ENCODE measurements around the gene TCHP.
"Not testable (repeated sequence)": the region's sequence is repeated elsewhere in the genome, so short reads cannot be mapped to it uniquely, and the experiment has no call there.

Gene TCHP

DNA sequence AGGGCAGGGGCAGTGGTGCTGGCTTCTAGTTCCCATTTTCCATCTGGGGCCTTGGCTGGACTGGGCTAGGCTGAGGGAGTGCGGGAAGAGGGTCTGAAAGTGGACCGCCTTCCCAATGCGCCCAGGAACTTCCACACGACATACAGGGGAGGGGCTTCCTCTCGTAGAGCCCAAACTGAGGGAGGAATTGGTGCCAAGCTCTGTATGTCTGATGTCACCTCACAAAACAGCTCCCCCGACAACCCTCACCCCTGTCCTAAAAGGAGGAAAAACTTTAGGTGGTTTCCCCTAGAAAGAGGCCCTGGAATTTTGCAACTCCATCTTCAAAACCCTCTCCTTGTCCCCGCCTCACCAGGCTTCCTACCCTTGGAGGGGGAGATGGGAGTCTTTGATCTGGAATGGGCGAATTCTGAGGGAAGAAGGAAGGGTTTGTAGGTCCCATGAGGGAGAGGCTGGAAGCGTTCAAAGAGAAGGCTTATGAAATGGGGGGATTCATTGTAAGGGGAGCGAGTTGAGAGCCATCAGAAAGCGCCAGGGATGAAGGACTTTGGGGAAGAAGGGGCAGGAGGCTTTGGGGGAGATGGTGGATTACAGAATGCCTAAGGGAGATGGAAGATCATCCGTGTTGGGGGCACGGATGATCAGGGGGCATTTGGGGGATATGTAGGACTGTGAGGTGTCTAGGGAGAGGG is 20.6 kb upstream of the TCHP start:
- peak; percentile 32 for DNase-seq

DNA sequence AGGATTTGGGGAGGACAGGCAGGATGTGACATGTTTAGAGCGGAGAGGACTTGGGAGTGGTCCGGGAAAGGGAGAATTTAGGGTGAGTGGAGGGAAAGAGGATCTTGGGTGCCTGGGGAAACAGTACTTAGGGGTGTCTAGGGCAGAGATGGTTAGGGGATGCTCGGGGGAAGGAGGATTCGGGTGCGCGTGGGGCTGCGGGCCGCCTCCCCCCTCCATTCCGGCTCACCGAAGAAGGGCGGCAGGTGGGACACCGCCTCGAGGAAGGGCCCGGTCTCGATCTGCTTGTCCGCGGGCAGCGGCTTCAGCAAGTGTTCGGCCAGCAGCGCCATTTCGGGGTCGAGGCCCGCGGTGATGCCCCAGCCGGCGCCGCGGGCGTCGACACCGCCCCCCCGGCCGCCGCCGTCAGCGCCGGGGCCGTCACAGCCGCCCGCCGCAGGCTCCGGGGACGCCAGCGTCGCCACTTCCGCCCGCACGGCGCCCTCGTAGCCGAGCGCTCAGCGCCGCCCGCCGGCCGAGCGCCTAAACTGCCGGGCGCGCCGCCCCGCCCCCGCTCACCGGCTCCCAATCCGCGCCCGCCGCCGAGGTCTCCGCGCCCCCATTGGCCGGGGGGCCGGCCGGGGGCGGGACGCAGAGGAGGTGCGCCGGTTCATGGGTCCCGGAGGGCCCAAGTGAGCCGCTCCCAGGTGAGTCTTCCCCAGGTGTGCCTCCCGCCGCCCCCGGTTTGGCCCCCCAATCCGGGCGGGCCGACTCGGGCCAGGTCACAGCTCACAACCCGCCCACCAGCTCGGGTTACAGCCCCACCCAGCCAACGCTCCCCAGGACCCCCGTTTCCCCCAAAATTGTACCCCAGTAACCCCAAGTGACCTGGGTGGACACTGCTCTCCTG is 19.8 kb upstream of the TCHP start, which contains the start of gene GLTP:
GLTP (minus strand) TSS at position 499 of the 889 bp plus-strand sequence; CDS start at position 332, 167 bp downstream.
- DNase-seq: peak; percentile 88

DNA sequence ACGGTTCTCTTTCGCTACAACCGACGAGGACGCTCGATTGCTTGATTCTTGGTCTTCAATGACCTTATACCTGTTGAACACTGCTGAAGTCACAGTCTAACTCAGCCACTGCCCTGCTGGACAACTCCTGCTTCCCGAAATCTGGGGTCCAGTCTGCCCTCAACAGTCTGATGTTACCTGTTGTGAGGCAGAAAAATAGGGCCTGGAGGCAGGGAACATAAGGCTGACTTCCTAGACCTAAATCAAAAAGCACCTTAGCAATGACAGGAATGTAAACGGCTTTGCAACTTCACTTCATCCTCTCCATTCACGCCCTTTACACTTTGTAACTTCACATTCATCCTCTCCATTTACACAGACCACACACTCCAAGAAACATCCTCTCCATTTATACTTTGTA is 19.1 kb upstream of the TCHP start:
- no peak for DNase-seq

DNA sequence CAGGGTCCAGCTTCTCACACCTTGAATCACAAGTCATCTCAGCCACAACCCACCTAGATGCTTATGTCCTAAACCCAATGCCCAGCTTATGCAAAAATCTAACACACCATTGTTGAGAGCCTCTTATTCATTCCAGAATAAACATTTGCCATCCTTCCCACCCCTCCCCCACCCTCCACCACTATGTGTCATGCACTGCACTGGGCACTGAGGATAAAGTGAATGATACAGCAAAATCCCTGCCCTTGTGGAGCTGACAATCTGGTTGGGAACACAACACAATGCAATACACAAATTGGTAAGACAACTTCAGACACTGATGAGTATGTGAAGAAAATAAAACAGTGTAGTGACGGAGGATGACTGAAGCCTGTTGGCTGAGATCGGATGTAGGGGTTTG is 18.3 kb upstream of the TCHP start:
- DNase-seq: no peak

DNA sequence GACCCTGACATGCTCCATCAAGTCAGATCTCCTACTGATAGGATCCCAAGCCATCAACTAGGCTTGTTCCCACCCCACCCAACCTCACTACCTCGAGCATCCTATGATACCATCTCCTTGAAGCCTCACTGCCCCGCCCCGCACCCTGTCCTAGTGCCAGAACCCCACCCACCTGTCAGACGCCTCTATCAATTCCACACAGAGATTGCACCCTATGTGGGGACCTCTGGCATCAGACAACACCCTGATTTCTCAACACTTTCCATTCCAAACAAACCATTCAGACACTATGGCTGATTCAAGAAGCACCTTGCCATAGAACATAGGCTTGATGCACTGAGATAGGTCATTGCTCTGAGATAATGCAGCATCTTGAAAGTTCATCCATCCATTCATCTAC is 16.6 kb upstream of the TCHP start:
- DNase-seq: no peak

DNA sequence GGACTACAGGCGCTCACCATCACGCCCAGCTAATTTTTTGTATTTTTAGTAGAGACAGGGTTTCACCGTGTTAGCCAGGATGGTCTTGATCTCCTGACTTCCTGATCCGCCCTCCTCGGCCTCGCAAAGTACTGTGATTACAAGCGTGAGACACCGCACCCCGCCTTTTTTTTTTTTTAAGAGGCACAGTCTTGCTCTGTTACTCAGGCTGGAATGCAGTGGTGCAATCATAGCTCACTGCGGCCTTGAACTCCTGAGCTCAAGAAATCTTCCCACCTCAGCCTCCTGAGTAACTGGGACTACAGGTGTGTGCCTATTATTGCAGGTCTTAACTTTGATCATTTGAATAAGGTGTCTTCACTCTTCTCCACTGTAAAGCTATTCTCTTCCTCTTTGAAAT is 14.5 kb upstream of the TCHP start:
- no peak for DNase-seq

DNA sequence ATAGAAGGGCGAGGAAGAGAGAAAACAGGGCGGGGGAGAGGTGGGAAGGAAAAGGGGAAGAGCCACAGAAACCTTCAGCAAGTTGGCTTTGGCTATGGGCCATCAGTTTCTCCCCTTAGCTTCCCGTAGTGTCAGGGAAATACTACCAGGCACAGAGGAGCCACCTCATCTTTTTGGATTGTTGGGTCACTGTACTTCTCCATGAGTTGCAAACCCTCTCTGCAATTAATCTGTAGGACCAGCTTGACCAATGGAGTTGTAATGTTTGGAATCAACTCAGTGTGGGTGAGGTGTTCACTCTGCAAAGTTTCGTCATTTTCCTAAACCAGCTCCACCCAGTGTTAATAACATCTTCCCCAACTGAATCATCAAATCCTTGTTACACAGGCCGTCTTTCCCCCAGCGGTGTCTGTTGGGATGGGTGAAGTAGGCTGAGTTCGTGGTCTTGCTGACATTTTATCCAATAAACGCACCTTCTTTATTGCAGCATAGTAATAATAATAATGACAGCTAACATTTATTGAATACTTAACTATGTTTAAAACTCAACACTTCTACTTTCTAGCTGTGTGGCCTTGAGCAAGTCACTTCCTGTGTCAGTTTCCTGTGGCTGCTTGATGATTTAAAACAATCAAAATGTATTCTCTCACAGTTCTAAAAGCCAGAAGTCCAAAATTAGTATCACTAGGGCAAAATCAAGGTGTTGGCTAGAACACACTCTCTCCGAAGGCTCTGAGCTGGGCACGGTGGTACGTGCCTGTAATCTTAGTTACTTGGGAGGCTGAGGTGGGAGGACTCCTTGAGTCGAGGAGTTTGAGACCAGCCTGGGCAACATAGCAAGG is 11.7 kb upstream of the TCHP start:
- peak; percentile 42 for DNase-seq

DNA sequence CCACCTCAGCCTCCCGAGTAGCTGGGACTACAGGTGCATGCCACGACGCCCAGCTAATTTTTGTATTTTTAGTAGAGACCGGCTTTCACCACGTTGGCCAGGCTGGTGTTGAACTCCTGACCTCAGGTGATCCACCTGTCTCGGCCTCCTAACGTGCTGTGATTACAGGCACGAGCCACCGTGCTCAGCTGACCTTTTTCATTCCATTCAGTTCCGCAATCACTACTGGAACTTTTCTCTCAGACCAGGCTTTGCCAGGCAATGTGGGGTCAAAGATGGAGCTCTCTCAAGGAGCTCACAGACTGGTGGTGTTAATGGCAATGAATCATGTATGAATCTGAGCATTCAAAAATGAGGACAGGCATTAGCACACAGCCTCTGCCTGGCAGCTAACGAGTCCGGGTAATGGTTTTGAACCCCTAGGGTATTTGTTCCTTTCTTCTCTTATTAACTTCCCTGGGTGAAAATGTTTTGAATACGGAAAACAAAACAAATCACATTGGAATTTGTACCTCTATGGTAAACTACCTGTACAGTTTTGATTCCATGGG is 9.4 kb upstream of the TCHP start:
- DNase-seq: no peak

DNA sequence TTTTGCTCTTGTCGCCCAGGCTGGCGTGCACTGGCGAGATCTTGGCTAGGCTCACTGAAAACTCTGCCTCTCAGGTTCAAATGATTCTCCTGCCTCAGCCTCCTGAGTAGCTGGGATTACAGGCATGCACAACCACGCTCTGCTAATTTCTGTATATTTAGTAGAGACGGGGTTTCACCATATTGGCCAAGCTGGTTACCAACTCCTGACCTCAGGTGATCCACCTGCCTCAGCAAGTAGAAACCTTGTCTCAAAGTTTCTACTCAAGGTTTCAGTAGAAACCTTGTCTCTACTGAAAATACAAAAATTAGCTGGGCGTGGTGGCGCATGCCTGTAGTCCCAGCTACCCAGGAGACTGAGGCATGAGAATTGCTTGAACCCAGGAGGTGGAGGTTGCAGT is 8.3 kb upstream of the TCHP start:
- not testable (repeated sequence) for DNase-seq

DNA sequence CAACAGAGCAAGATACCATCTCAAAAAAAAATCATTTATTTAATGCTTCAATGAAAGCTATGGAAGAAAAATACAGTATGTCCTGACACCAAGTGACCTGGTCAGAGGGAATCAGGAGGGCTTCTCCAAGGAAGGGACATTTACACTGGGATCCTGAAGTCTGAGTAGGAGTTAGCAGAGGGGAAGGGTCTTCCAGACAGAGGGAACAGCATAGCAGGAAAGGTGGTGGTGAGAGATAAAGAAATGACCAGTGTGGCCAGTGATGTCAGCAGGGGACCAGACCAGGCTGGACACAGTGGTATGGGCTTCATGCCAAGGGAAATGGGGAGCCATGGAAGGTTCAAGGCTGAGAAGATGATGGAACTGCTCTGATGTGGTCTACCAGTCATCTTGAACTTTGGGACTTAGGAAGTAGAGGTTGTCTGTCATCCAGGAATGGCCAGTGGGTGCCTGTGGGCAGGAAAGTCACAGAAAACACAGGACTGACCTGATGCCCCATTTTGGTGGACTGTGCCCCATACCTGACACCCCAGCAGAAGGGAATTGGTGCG is 7.8 kb upstream of the TCHP start:
- no peak for DNase-seq

DNA sequence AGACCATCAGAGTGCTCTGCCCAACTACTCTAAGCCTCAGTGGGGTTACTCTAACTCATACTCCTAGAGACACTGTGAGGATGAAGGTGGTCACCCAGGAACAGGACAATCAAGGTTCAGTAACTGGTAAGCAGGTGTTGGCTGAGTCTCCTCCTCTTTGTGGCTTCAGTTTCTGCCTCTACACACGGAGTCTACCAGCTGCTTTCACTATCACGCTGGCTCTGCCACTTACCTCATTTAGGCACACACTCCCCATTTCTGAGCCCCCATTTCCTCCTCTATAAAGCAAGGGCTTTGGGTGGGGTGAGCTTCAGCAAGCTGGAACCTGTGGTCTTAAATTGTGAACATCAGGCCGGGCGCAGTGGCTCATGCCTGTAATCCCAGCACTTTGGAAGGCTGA is 7.3 kb upstream of the TCHP start:
- no peak for DNase-seq

DNA sequence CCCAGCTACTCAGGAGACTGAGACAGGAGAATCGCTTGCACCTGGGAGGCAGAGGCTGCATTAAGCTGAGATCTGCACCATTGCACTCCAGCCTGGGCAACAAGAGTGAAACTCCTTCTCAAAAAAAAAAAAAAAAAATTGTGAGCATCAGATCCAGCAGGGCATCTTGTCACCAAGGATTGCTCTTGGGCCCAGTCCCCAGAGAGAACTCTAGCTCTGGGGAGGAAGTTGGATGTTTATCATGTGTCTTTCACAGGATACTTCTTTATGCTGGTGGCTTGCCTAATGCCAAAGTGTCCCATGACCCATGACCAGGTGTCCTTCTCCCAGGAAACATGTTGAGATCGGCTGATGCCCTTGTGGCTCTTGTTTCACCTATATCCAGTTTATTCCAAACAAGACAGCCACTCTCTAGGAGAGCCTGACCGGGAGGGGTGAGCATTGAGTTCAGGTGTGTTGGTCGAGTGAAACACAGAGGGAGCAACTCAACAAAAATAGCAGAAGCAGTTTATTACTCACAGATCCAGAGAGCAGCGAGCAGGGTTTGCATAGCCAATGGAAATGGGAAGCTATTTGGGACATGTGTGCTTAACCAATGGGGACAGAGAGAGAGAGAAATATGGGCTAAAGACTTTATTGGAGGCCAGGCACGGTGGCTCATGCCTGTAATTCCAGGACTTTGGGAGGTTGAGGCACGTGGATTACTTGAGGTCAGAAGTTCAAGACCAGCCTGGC is 6.6 kb upstream of the TCHP start:
- no peak for DNase-seq

DNA sequence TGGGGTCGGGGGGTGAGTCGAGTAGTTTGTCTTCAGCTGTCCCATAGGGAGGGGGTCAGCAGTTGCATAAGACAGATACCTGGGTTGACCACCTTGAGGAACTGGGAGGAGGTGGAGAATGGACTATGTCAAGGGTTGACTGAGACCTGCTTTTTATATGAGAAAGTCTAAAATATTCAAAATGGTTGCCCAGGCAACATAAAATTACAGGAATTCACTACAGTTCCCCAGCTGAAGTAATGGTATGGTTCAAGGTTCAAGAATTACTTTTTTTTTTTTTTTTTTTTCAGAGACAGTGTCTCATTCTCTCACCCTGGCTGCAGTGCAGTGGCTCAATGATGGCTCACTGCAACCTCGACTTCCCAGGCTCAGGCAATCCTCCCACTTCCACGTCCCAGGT is 5.1 kb upstream of the TCHP start:
- no peak for DNase-seq

DNA sequence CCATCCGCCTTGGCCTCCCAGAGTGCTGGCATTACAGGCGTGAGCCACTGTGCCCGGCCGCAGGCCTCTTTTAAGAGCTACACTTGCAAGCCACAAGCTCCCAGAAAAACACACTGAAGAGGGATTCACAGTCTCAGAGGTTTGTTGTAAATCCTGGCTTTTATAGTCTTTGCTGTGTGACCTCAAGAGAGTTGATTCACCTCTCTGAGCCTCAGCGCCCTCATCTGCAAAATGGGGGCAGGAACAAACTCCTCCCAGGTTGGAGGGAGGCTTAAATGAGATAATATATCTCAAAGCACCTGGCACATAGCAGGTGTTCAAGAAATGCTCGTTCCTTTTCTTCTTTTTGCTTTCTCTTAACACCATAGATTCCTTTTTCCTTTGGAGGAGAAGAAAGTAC is 3.9 kb upstream of the TCHP start:
- DNase-seq: no peak

DNA sequence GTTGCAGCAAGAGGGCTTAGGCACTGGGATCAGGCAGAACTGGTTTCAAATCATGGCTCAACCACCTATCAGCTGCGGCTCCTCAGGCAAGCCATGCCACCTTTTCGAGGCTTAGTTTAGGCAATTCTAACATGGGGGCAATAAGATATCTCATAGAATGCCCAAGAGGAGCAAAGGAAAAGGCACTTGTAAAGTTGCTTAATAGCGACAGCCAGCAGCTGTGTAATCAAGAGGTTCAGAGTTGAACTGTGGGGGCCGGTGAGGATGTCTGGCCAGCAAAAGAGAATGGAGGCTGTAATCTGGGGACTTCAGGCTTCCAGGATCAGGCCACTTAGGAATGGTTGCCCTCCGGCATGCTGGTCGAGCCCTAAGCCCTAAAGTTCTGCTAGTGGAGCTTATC is 3.0 kb upstream of the TCHP start:
- DNase-seq: no peak

DNA sequence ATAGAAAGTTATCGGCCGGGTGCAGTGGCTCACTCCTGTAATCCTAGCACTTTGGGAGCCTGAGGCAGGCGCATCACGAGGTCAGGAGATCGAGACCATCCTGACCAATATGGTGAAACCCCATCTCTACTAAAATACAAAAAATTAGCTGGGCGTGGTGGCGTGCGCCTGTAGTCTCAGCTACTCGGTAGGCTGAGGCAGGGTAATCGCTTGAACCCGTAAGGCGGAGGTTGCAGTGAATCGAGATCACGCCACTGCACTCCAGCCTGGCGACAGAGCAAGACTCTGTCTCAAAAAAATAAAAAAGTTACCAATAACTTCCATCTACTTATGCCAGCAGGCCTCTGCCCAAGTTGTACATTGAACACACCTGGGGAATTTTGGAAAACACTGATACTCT is 729 bp upstream of the TCHP start:
- DNase-seq: not testable (repeated sequence)

DNA sequence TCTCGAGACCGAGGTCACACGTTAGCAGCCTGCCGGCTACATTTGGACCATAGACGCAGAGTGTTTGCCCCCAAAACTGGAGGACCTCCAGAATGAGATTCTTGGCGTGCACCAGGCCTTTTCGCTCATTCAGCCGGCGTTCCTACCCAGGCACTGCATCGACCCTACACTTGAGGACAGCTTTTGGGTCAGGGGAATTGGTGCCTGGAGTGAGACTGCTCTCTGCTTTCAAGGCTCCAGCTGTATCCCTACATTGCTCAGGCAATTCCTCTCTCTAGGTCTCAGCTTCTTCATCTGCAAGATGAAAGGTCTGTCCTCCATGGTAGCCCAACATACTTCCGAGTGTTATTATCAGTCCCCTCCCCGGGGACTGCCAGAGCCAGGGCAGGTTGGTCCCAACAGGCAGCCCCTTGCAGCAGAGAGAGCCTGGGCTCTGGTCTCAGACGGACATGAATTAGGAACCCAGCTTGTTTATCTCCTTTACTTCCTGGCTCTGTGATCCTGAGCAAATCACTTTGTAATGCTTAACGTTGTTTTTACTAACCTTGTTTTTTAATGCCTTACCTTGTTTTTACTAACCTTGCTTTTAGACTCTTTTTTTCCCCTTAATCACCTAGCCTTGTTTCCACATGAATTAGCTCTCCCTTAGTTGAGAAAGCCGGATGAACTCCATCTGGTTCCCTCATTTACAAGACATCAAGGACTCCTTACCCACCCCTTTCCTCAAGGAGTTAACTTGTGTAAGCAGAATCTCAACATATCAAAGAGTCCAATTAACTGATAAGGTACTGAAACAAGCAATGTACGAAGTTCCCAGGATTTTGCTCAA is 892 bp downstream of the TCHP start:
- no peak for DNase-seq

DNA sequence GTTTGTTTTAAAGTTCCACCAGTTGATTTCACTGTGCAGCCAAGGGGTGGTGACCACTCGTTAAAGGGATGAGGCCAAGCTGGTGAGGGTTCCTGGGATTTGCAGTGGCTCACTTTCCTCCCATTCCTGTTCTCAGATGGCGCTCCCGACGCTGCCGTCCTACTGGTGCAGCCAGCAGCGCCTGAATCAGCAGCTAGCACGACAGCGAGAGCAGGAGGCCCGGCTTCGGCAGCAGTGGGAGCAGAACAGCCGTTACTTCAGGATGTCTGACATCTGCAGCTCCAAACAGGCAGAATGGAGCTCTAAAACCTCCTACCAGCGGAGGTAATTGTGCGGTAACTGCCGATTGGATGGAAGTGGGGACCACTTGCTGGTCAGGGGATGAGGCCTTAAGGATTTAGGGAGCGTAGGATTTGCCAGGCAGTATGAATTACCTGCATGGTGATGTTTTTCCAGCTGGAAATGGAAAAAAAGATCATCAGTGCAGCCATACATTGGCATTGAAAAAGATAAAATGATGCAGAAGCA is 2.9 kb downstream of the TCHP start:
- DNase-seq: no peak

DNA sequence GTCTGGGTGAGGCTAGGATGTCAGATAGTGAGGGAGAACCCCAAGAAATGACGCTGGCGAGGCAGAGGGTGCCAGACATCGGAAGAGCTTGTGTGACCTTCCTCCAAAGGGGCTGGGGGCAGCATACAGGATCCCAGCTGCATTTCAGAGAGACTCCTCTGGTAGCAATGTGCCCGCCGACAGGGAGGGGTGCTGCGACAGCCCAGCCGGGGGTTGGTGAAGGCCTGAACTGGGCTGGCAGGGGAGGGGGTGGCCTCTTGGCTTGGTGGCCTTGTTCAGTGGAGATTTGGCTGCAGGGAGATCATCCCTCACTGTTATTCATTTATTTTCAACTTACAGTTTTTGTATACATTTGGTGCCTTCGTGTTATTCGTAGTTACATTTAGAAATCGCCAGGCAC is 5.2 kb downstream of the TCHP start:
- no peak for DNase-seq

DNA sequence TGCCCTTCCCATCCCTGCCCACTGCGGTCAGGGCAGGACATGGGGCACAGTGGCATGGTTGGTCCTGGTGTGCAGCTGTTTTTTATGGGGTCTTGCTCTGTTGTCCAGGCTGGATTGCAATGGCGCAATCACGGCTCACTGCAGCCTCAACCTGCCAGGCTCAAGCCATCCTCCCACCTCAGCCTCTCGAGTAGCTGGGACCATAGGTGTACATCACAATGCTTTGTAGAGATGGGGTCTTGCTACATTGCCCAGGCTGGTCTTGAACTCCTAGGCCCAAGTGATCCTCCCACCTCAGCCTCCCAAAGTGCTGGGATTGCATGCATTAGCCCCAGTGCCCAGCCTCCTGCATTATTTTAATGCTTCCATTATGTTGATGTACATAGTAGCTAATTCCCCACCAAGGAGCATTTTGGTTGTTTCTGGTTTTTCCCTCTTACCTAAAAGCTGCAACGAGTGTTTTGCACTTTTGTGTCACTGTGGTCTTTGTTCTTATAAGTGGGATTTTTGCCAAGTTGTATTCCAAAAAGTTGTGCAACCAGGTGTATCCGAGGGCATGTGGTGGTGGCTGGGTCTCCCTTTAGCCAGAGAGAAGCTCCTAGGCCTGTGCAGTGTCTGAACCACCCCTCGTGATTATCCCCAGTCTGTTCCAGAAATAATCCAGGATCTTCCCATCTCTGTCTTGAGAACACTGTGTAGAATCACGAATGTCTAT is 10.3 kb downstream of the TCHP start:
- DNase-seq: no peak
